Activated CD4-positive, CD25-positive, alpha-beta regulatory T cell treated with anti-CD3 and anti-CD28 coated beads, Interleukin-2, amount 50 U/mL, for 16 hours (primary cell): ENCODE results near the gene TAS1R3.
"Not testable (repeated sequence)": the region's sequence is repeated elsewhere in the genome, so short reads cannot be mapped to it uniquely, and the experiment has no call there.

Source experiments
- DNase-seq: peaks from one replicate; pipeline ENCODE4 v3.0.0-alpha.2; 2020; ENCODE audit warnings: low read depth, low spot score

Gene TAS1R3

DNA sequence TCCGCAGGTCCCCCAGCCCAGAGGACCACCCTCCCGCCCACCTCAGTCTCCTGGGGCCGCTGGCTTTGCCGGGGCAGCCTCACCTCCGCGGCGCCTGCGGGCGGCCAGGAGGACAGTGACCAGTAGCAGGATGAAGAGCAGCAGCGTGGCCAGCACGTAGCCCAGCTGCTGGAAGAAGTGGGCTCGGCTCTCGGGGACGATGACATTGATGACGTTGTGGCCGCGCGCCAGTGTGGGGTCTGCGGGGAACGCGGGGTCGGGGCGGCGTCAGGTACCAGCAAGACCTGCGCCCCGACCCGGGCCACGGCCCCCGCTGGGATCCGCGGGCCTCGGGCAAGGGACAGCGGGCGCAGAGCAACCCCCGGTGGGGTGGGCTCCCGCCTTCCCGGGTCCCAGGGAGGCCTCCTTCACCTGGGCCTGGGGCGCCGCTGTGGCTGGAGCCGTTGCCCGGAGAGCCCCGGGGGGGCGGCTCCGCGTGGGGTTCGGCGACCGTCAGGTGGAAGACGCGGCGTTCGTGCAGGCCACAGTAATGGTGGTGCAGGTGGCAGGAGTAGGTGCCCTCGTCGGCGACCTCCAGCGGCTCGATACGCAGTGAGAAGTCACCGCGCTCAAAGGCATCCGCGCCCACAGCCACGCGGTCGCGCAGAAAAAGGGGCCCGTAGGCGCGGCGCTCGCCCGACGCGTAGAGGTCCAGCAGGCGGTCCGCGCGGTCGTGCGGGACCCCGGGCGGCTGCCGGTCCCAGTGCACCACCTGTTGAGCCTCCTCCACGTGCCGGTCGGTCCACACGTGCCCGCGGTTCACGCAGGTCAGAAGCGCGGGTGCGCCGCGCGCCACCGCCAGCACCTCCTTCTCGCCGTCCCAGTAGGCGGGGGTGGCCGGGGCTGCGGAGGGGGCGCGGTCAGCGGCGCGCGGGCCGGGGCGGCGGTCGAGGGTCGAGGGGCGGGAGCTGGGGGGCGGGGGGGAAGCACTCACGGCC lies 23.5 kb downstream of the TAS1R3 start:
- DNase-seq: no peak

- no peak for DNase-seq
Measured at GRCh38 chr1:1355416-1355815, 24.3 kb downstream of the TAS1R3 start.

DNA sequence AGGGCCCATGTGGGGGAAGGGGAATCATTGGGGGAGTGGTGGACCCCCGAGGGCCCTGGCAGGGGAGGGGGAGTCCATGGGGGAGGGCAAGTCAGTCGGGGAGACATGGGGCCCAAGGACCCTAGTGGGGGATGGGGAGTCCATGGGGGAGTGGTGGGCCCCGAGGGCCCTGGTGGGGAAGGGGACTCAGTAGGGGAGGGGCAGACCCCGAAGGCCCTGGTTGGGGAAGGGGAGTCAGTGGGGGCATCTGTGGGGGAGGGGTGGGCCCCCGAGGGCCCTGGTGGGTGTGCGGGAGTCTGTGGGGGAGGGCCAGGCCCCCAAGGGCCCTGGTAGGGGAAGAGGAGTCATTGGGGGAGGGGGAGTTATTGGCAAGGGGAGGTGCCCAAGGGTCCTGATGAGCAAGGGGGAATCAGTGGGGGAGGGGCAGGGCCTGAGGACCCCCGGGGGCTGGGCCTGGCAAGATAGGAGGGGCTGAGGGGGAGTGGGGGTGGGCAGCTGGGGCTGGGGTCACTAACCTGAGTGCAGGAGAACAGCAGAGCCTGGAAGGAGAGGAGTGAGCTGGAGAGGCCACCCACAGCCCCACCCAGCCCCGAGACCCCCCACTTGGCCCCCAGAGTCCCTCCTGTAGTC lies 25.2 kb downstream of the TAS1R3 start:
- DNase-seq: no peak

- DNase-seq: no peak
Measured at GRCh38 chr1:1356796-1357401, 25.8 kb downstream of the TAS1R3 start.

- DNase-seq: no peak
Measured at GRCh38 chr1:1357871-1358432, 26.9 kb downstream of the TAS1R3 start.

- no peak for DNase-seq
Measured at GRCh38 chr1:1358433-1359271, 27.6 kb downstream of the TAS1R3 start, which contains the start of gene MXRA8. Gene MXRA8 (minus strand): TSS chr1:1358555. CDS start chr1:1358504, 51 bp downstream.

GRCh38 chr1:1359308-1359663 lies 28.2 kb downstream of the TAS1R3 start:
- no peak for DNase-seq

- DNase-seq: no peak
Measured at GRCh38 chr1:1359664-1360468, 28.8 kb downstream of the TAS1R3 start.

DNA sequence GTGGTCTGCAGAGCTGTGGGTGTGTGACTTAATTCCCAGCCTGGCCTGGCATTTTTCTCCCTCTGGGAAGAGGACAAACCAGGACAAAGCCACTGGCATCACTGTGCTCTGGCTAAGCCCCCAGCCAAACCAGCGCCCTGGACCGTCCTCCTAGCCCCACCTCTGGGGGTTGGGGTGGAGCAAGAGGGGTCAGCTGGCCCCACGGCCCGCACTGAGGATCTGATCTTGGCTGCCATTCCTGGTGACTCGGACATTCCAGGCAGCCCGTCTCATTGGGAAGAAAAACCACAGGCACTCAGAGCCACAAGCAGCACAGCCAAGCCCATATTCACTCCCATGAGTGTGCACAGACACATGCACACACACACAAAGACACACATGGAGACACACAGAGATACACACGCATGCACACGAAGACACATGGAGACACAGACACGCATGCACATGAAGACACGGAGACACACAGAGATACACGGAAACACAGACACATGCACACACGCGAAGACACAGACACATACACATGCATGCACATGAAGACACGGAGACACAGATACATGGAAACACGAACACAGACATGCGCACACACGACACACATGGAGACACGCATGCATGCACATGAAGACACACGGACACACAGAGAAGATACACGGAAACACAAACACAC lies 29.6 kb downstream of the TAS1R3 start:
- DNase-seq: no peak

GRCh38 chr1:1361233-1361981 lies 30.3 kb downstream of the TAS1R3 start:
- no peak for DNase-seq

GRCh38 chr1:1361982-1362423 lies 30.9 kb downstream of the TAS1R3 start:
- DNase-seq: no peak

DNA sequence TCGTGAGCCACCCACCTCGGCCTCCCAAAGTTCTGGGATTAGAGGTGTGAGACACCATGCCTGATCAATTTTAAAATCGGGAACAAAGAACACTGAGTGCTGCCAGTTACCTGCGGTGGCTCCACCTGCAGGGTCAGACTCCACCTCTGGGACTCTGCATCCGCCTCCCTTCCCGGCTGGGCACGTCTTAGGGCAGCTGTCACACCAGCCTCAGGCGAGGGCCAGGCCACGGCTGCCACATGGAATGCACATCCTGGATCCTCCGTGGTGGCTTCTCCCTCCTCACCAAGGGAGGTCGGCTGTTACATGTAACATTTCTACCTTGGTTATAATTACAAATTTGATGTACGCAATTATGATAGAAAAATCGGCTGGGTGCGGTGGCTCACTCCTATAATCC lies 33.2 kb downstream of the TAS1R3 start:
- DNase-seq: no peak

DNA sequence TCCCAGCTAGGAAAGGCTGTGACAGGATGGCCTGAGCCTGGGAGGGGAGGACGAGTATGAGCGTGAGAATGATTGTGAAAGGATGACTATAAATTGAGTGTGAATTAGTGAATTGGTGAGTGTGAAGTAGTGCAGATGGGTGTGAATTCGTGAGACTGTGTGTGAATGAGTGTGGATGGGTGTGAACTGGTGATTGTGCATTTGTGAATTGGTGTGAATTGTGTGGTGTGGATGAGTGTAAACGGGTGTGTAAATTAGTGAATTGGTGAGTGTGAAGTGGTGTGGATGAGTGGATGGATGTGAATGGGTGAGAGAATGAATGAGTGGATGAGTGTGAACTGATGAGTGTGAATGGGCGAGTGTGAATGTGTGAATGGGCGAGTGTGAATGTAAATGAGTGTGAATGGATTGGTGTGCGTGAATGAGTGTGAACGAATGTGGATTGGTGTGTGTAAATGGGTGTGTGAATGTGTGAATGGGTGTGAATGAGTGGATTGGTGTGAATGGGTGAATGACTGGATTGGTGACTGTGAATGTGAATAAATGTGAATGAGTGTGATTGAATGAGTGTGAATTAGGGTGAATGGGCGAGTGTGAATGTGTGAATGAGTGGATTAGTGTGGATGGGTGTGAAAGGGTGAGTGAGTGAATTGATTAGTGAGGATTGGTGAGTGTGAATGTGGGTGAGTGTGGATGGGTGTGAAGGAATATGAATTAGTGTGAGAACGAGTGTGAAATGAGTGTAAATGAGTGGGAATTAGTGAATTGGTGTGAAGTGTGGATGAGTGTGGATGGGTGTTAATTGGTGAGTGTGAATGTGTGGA lies 35.0 kb downstream of the TAS1R3 start:
- no peak for DNase-seq

GRCh38 chr1:1366699-1367066 lies 35.6 kb downstream of the TAS1R3 start:
- no peak for DNase-seq

GRCh38 chr1:1367315-1367714 lies 36.2 kb downstream of the TAS1R3 start:
- no peak for DNase-seq

DNA sequence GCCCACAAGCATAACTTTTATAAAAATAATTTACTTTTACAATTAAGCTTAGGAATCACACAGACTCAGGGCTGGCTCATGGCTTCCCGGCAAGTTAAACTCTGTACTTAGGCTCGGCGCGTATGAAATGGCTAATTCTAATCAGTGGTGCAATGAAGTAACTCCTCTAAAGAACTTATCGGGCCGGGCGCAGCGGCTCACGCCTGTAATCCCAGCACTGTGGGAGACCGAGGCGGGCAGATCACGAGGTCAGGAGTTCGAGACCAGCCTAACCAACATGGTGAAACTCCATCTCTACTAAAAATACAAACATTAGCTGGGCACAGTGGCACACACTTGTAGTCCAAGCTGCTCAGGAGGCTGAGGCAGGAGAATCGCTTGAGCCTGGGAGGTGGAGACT lies 39.0 kb downstream of the TAS1R3 start:
- DNase-seq: not testable (repeated sequence)

GRCh38 chr1:1370771-1371300 lies 39.8 kb downstream of the TAS1R3 start:
- DNase-seq: no peak

- DNase-seq: no peak
Measured at GRCh38 chr1:1371364-1371745, 40.3 kb downstream of the TAS1R3 start.
